ENCODE data around the gene L2HGDH. TPM values are rescaled to one million over a fixed set of nuclear protein-coding genes. Genes with fewer than 3 reads are reported as not detected.

L2HGDH gene
- total RNA-seq, 1 experiment from 2014 or later = 27.8 TPM

- Histone ChIP-seq H3K9ac (ENCODE audit: low read length) (no peak overlapping the region), H3K79me2 (ENCODE audit: low read length) (no peaks in the 10 kb centered on the region), H4K20me1 (ENCODE audit: low read length) (no peaks in the 10 kb centered on the region), H3F3A (ENCODE audit: low read length, unreplicated experiment) (no peaks in the 10 kb centered on the region), H2AFZ (ENCODE audit: low read length) (no peak overlapping the region), H3K4me3 (ENCODE audit: low read length) (no peak overlapping the region), H3K9me2 (replicated peaks; ENCODE audit: low read length) (no peaks in the 10 kb centered on the region), H3K36me3 (ENCODE audit: low read depth, low read length) (no peaks in the 10 kb centered on the region), H3K27me3 (ENCODE audit: low read length) (no peaks in the 10 kb centered on the region), H3K27ac (ENCODE audit: low read length) (no peak overlapping the region), H3K4me2 (ENCODE audit: low read length) (no peak overlapping the region), H3K4me1 (ENCODE audit: insufficient read depth, low read length) (peaks cover 29% of the 10 kb centered on the region), H3K9me3 (ENCODE audit: low read length) (no peaks in the 10 kb centered on the region)
- ATAC-seq (no peak), DNase-seq (no peak)
- no TSS peak for BruUV-seq (replicated peaks)
- no peak for TF ChIP-seq CTCF (conservative IDR thresholded peaks at IDR 0.05; ENCODE audit: low read depth, low read length)
- TF ChIP-seq EZH2 (IDR thresholded peaks at IDR 0.05; ENCODE audit: low read length, unreplicated experiment) = no peak
- no peak for TF ChIP-seq EZH2phosphoT487 (IDR thresholded peaks at IDR 0.05; ENCODE audit: borderline replicate concordance, low read length)
- ChIA-PET CTCF (no interaction called here), POLR2A (ENCODE audit: unreplicated experiment) (no interaction called here)
- intact Hi-C loops (cut with micrococcal nuclease) = no loop called here
Observed at GRCh38 chr14:50345846-50346422, 33.9 kb upstream of the L2HGDH start.

DNA sequence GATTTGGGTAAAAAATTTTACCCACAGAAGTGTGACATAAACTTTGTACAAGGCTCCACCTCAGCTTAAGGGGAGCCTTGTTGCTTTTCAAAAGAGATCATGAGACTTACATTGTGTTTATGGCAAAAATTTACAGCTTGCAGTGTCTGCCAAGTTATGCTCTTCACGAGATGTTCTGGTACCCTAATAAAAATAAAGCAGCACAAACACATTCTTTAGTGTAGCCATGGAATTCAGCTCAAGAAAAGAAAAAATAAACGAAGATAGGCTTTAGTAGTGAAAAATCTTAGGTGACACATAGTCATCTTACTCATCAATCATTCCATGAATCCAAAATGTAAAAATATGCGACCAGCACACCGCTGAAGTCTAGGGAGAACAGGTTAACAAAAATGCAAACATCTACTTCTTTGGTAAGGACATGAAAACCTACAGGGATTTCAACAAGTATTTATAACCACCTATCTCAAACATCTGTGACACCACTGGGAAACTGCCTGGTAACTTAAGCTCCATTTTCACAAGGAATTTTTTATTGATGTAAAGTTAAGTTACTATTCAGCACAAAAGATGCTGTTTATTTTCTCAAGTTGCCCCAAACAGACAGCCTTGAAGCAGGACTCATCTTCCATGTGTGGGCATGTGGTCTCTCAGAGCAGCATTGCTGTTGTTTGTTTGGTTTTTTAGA lies 33.0 kb upstream of the L2HGDH start:
- H3K4me2 ChIP-seq (ENCODE audit: low read length) = no peak overlapping the region
- no peak overlapping the region for H3K9ac ChIP-seq (ENCODE audit: low read length)
- intact Hi-C loops (cut with micrococcal nuclease) = loop anchor here (5.0 kb wide), 2 partner anchors 52 to 107 kb away; partner anchors contain the start of gene CDKL1
- ATAC-seq (no peak), DNase-seq (no peak)
- H3K9me2 ChIP-seq (replicated peaks; ENCODE audit: low read length) = no peaks in the 10 kb centered on the region
- H3K27me3 ChIP-seq (ENCODE audit: low read length) = no peaks in the 10 kb centered on the region
- no peak for TF ChIP-seq EZH2 (IDR thresholded peaks at IDR 0.05; ENCODE audit: low read length, unreplicated experiment)
- no peak for TF ChIP-seq EZH2phosphoT487 (IDR thresholded peaks at IDR 0.05; ENCODE audit: borderline replicate concordance, low read length)
- no peak for TF ChIP-seq CTCF (conservative IDR thresholded peaks at IDR 0.05; ENCODE audit: low read depth, low read length)
- H3K79me2 ChIP-seq (ENCODE audit: low read length) = no peaks in the 10 kb centered on the region
- no peaks in the 10 kb centered on the region for H3K9me3 ChIP-seq (ENCODE audit: low read length)
- ChIA-PET CTCF (interaction anchor here (0.6 to 0.7 kb wide), 3 partner anchors 16 to 523 kb away, joined by 4 to 5 read pairs (median 5); no protein-coding TSS in a partner anchor), POLR2A (ENCODE audit: unreplicated experiment) (no interaction called here)
- H3K4me3 ChIP-seq (ENCODE audit: low read length) = no peak overlapping the region
- no peaks in the 10 kb centered on the region for H3F3A ChIP-seq (ENCODE audit: low read length, unreplicated experiment)
- H2AFZ ChIP-seq (ENCODE audit: low read length) = no peak overlapping the region
- BruUV-seq (replicated peaks) = no TSS peak
- no peak overlapping the region for H3K27ac ChIP-seq (ENCODE audit: low read length)
- no peaks in the 10 kb centered on the region for H4K20me1 ChIP-seq (ENCODE audit: low read length)
- H3K36me3 ChIP-seq (ENCODE audit: low read depth, low read length) = no peaks in the 10 kb centered on the region
- peaks cover 29% of the 10 kb centered on the region for H3K4me1 ChIP-seq (ENCODE audit: insufficient read depth, low read length)

Data from PC-3 (cell line).